Keratinocyte (primary cell): Measurements from ENCODE around the gene ZNF280D. TPM values are rescaled to one million over a fixed set of nuclear protein-coding genes. Genes with fewer than 3 reads are reported as not detected.

Experiments
- DNase-seq: peaks from one replicate; pipeline ENCODE4 v3.0.0-alpha.2; 2011; ENCODE audit warnings: low read depth, missing footprints, low spot score
- FAIRE-seq: peaks from 2 replicates; lab custom pipeline; 2011; peaks lifted over from hg19 to GRCh38; lab: Jason Lieb, UNC
- H2AFZ ChIP-seq: 2 replicates; pipeline ENCODE4 v1.6.0; 2012; ENCODE audit warnings: low read length, control low read depth, inconsistent platforms; ENCODE audit not compliant: control insufficient read depth
- H3K27ac ChIP-seq: 2 replicates; pipeline ENCODE4 v1.5.1; 2011; ENCODE audit warnings: low read length; ENCODE audit not compliant: control insufficient read depth, insufficient read depth
- H3K27me3 ChIP-seq: 3 replicates; pipeline ENCODE4 v1.6.0; 2011; ENCODE audit warnings: low read length; ENCODE audit not compliant: control insufficient read depth, insufficient read depth; ENCODE audit errors: extremely low read depth
- H3K36me3 ChIP-seq, 2 experiments: 2 replicates in 1 of 2; 3 replicates in 1 of 2; pipeline ENCODE4 v1.5.1; 2011; ENCODE audit warnings: low read length in 2 of 2, mild to moderate bottlenecking in 1 of 2; ENCODE audit not compliant: control insufficient read depth in 2 of 2, insufficient read depth in 2 of 2; ENCODE audit errors: extremely low read depth in 1 of 2
- H3K4me1 ChIP-seq: 3 replicates; pipeline ENCODE4 v1.5.1; 2011; ENCODE audit warnings: low read length; ENCODE audit not compliant: control insufficient read depth, insufficient read depth; ENCODE audit errors: extremely low read depth
- H3K4me2 ChIP-seq: 3 replicates; pipeline ENCODE4 v1.6.0; 2011; ENCODE audit warnings: low read depth, low read length; ENCODE audit not compliant: control insufficient read depth, insufficient read depth; ENCODE audit errors: extremely low read depth
- H3K4me3 ChIP-seq, 3 experiments: fragments of 200-600 bp in 1 of 3; sonication (generic) in 1 of 3; 2 replicates in 2 of 3; 3 replicates in 1 of 3; pipeline ENCODE4 v1.5.1; 2011 to 2016; ENCODE audit warnings: low read length in 3 of 3, mild to moderate bottlenecking in 3 of 3, control low read depth in 2 of 3, inconsistent platforms in 1 of 3, low read depth in 1 of 3, mixed read lengths in 1 of 3, mixed run types in 1 of 3, moderate library complexity in 1 of 3; ENCODE audit not compliant: control insufficient read depth in 2 of 3, insufficient read depth in 2 of 3; ENCODE audit errors: extremely low read depth in 1 of 3
- H3K79me2 ChIP-seq: 2 replicates; pipeline ENCODE4 v1.6.0; 2012; ENCODE audit warnings: low read length; ENCODE audit not compliant: control insufficient read depth, insufficient read depth
- H3K9ac ChIP-seq: 3 replicates; pipeline ENCODE4 v1.6.0; 2011; ENCODE audit warnings: low read length; ENCODE audit not compliant: control insufficient read depth, insufficient read depth; ENCODE audit errors: extremely low read depth
- H3K9me1 ChIP-seq: 3 replicates; pipeline ENCODE4 v1.6.0; 2011; ENCODE audit warnings: low read length; ENCODE audit not compliant: control insufficient read depth, insufficient read depth; ENCODE audit errors: extremely low read depth
- H3K9me3 ChIP-seq: 2 replicates; pipeline ENCODE4 v1.5.1; 2012; ENCODE audit warnings: low read depth, low read length; ENCODE audit not compliant: control insufficient read depth
- H4K20me1 ChIP-seq: 3 replicates; pipeline ENCODE4 v1.6.0; 2011; ENCODE audit warnings: low read length; ENCODE audit not compliant: control insufficient read depth, insufficient read depth; ENCODE audit errors: extremely low read depth
- CTCF ChIP-seq, 3 experiments: IDR thresholded peaks in 1 of 3; conservative IDR thresholded peaks in 1 of 3; optimal IDR thresholded peaks in 1 of 3; 2 replicates in 2 of 3; 3 replicates in 1 of 3; pipeline versions ENCODE3 to v1.5.1; 2011; ENCODE audit warnings: low read length in 3 of 3, mild to moderate bottlenecking in 3 of 3, moderate library complexity in 2 of 3, control low read depth in 1 of 3, inconsistent platforms in 1 of 3; ENCODE audit not compliant: insufficient read depth in 2 of 3; ENCODE audit errors: extremely low read depth in 1 of 3
- EZH2 ChIP-seq: IDR thresholded peaks from one replicate; pipeline ENCODE4 v1.6.1; 2012; ENCODE audit warnings: inconsistent platforms, mild to moderate bottlenecking, low read length, moderate library complexity
- dilution Hi-C: fragments of 300-500 bp; cut with MboI; formaldehyde crosslinking; loops from one replicate; pipeline ENCODE4 v1.7.0; 2020; ENCODE audit warnings: low sequenced_read_pairs; ENCODE audit not compliant: extremely low pct_ligation_motif_present
- polyA plus RNA-seq, 5 experiments: library from polyadenylated mRNA; depleted of rRNA in 3 of 5; stranded (reverse) in 3 of 5; stranded (forward) in 1 of 5; unstranded in 1 of 5; fragments of >200 nt; gene quantifications; 1 replicate in 1 of 5; 2 replicates in 3 of 5; 3 replicates in 1 of 5; pipeline versions ENCODE4 v1.2.1 to v1.2.3, GENCODE V29; 2011 to 2012; ENCODE audit warnings: missing spikeins in 2 of 5, low read depth in 1 of 5, low replicate concordance in 1 of 5

The ZNF280D gene
- polyA plus RNA-seq, 1 donor (not counting 4 experiments of a cell fraction or from before 2014, with no cell fraction given) = 8.7 TPM

- FAIRE-seq (no peak), DNase-seq (no peak)
- H3K4me1 ChIP-seq = no peaks in the 10 kb centered on the region
- H3K4me3 ChIP-seq = no peak overlapping the region
- H3K9ac ChIP-seq = no peak overlapping the region
- TF ChIP-seq EZH2 (no peak), CTCF (optimal IDR thresholded peaks at IDR 0.05 in 1 of 3, IDR thresholded peaks at IDR 0.05 in 1 of 3, conservative IDR thresholded peaks at IDR 0.05 in 1 of 3; ENCODE audit: extremely low read depth in 1 of 3, insufficient read depth in 2 of 3, low read length in 3 of 3) (no peak)
- no peaks in the 10 kb centered on the region for H4K20me1 ChIP-seq
- no peak overlapping the region for H3K4me2 ChIP-seq
- H3K27me3 ChIP-seq = no peaks in the 10 kb centered on the region
- dilution Hi-C loops = loop anchor here (25.0 kb wide), 1 partner anchor 127 kb away; no protein-coding TSS in a partner anchor
- no peaks in the 10 kb centered on the region for H3K79me2 ChIP-seq
- H2AFZ ChIP-seq = no peak overlapping the region
- H3K27ac ChIP-seq = no peak overlapping the region
- H3K36me3 ChIP-seq = no peaks in the 10 kb centered on the region
- H3K9me3 ChIP-seq = no peaks in the 10 kb centered on the region
- no peaks in the 10 kb centered on the region for H3K9me1 ChIP-seq
These were observed 119.5 kb downstream of the ZNF280D start for GRCh38 chr15:56613811-56614210.

- Histone ChIP-seq H3K9me1 (no peaks in the 10 kb centered on the region), H3K79me2 (no peaks in the 10 kb centered on the region), H3K4me1 (no peaks in the 10 kb centered on the region), H3K36me3 (no peaks in the 10 kb centered on the region), H3K4me2 (no peak overlapping the region), H3K27me3 (no peaks in the 10 kb centered on the region), H3K4me3 (no peak overlapping the region), H3K27ac (no peak overlapping the region), H3K9me3 (no peaks in the 10 kb centered on the region), H2AFZ (no peak overlapping the region), H3K9ac (no peak overlapping the region), H4K20me1 (no peaks in the 10 kb centered on the region)
- TF ChIP-seq CTCF (optimal IDR thresholded peaks at IDR 0.05 in 1 of 3, IDR thresholded peaks at IDR 0.05 in 1 of 3, conservative IDR thresholded peaks at IDR 0.05 in 1 of 3; ENCODE audit: extremely low read depth in 1 of 3, insufficient read depth in 2 of 3, low read length in 3 of 3) (no peak), EZH2 (no peak)
- DNase-seq = no peak
- no peak for FAIRE-seq
- dilution Hi-C loops = loop anchor here (25.0 kb wide), 1 partner anchor 122 kb away; no protein-coding TSS in a partner anchor
These were observed 124.3 kb downstream of the ZNF280D start for GRCh38 chr15:56608993-56609392.
